ENCODE measurements around the gene ULK2.
"Not testable (repeated sequence)": the region's sequence is repeated elsewhere in the genome, so short reads cannot be mapped to it uniquely, and the experiment has no call there.

The ULK2 gene

GRCh38 chr17:19868079-19868395, 301 bp upstream of the ULK2 start:
- peaks cover 7% of the 10 kb centered on the region for H3K4me1 ChIP-seq (ENCODE audit: control insufficient read depth, insufficient read depth, low read depth, low read length)

GRCh38 chr17:19867079-19867328, 732 bp downstream of the ULK2 start:
- Histone ChIP-seq H3K27ac (ENCODE audit: low read length, poor library complexity, severe bottlenecking) (no peak overlapping the region), H3K4ac (ENCODE audit: low read depth in 1 of 2, low read length in 2 of 2) (peak overlapping the region; percentile 90 to 91), H2BK15ac (ENCODE audit: low read depth, poor library complexity, severe bottlenecking) (peak overlapping the region; percentile 93), H3K9ac (ENCODE audit: low read length) (peak overlapping the region; percentile 87), H3K9me3 (ENCODE audit: control insufficient read depth, low read length) (no peaks in the 10 kb centered on the region), H4K8ac (ENCODE audit: low read length) (peak overlapping the region; percentile 97), H2AK5ac (ENCODE audit: low read length, severe bottlenecking) (no peak overlapping the region), H3K4me3 (ENCODE audit: insufficient read depth in 1 of 2, low read depth in 1 of 2, low read length in 2 of 2) (peak overlapping the region; percentile 82 to 91), H3K27me3 (ENCODE audit: control insufficient read depth in 1 of 2, insufficient read depth in 1 of 2, low read length in 2 of 2) (no peaks in the 10 kb centered on the region), H2BK12ac (ENCODE audit: low read length in 2 of 2) (no peak overlapping the region), H3K23ac (ENCODE audit: low read length in 2 of 2) (no peak overlapping the region), H3K36me3 (ENCODE audit: control insufficient read depth in 1 of 2, insufficient read depth in 2 of 2, low read depth in 1 of 2, low read length in 2 of 2) (peaks cover 0 to 16% of the 10 kb centered on the region in 2 experiments), H3K4me2 (ENCODE audit: low read length, poor library complexity, severe bottlenecking) (peak overlapping the region; percentile 63), H2AFZ (ENCODE audit: low read depth, low read length) (peak overlapping the region; percentile 87), H3K4me1 (ENCODE audit: control insufficient read depth, insufficient read depth, low read depth, low read length) (peaks cover 7% of the 10 kb centered on the region), H2BK120ac (ENCODE audit: low read depth, low read length) (no peak overlapping the region), H4K91ac (ENCODE audit: low read length) (peak overlapping the region; percentile 90), H3K14ac (ENCODE audit: low read length in 2 of 2) (peak overlapping the region; percentile 89 to 97), H3K18ac (ENCODE audit: low read depth in 1 of 2, low read length in 2 of 2) (peak overlapping the region; percentile 90 to 93), H3K79me1 (replicated peaks; ENCODE audit: low read length, poor library complexity, severe bottlenecking) (peaks cover 11% of the 10 kb centered on the region), H2BK5ac (ENCODE audit: low read depth, low read length, poor library complexity, severe bottlenecking) (no peak overlapping the region)
- DNase-seq = peak; percentile 71
- WGBS = 0% methylated on average over 15 of the region's 27 CpGs

More at GRCh38 chr17:19868079-19868395, 301 bp upstream of the ULK2 start:
- Histone ChIP-seq H3K27me3 (ENCODE audit: control insufficient read depth in 1 of 2, insufficient read depth in 1 of 2, low read length in 2 of 2) (no peaks in the 10 kb centered on the region), H3K79me1 (replicated peaks; ENCODE audit: low read length, poor library complexity, severe bottlenecking) (peaks cover 7% of the 10 kb centered on the region), H2BK15ac (ENCODE audit: low read depth, poor library complexity, severe bottlenecking) (no peak overlapping the region), H2BK5ac (ENCODE audit: low read depth, low read length, poor library complexity, severe bottlenecking) (no peak overlapping the region), H3K4ac (ENCODE audit: low read depth in 1 of 2, low read length in 2 of 2) (peak overlapping the region in 1 of 2 experiments; percentile 17), H2BK120ac (ENCODE audit: low read depth, low read length) (no peak overlapping the region), H2BK12ac (ENCODE audit: low read length in 2 of 2) (no peak overlapping the region), H3K18ac (ENCODE audit: low read depth in 1 of 2, low read length in 2 of 2) (peak overlapping the region; percentile 90 to 93), H2AK5ac (ENCODE audit: low read length, severe bottlenecking) (no peak overlapping the region), H3K27ac (ENCODE audit: low read length, poor library complexity, severe bottlenecking) (no peak overlapping the region), H3K4me2 (ENCODE audit: low read length, poor library complexity, severe bottlenecking) (peak overlapping the region; percentile 63), H2AFZ (ENCODE audit: low read depth, low read length) (peak overlapping the region; percentile 89), H4K8ac (ENCODE audit: low read length) (peak overlapping the region; percentile 97), H3K23ac (ENCODE audit: low read length in 2 of 2) (no peak overlapping the region), H3K9ac (ENCODE audit: low read length) (peak overlapping the region; percentile 87), H3K4me3 (ENCODE audit: insufficient read depth in 1 of 2, low read depth in 1 of 2, low read length in 2 of 2) (peak overlapping the region; percentile 82 to 91), H3K9me3 (ENCODE audit: control insufficient read depth, low read length) (no peaks in the 10 kb centered on the region), H3K36me3 (ENCODE audit: control insufficient read depth in 1 of 2, insufficient read depth in 2 of 2, low read depth in 1 of 2, low read length in 2 of 2) (peaks cover 0 to 8% of the 10 kb centered on the region in 2 experiments), H3K14ac (ENCODE audit: low read length in 2 of 2) (peak overlapping the region in 1 of 2 experiments; percentile 49), H4K91ac (ENCODE audit: low read length) (peak overlapping the region; percentile 97)
- DNase-seq = no peak
- WGBS = 33% methylated on average over 23 of the region's 23 CpGs

- no peak overlapping the region for H2BK12ac ChIP-seq (ENCODE audit: low read length in 2 of 2)
- 100% methylated on average over 2 of the region's 3 CpGs for WGBS
- H3K27ac ChIP-seq (ENCODE audit: low read length, poor library complexity, severe bottlenecking) = no peak overlapping the region
- no peak overlapping the region for H3K4ac ChIP-seq (ENCODE audit: low read depth in 1 of 2, low read length in 2 of 2)
- no peak overlapping the region for H3K4me3 ChIP-seq (ENCODE audit: insufficient read depth in 1 of 2, low read depth in 1 of 2, low read length in 2 of 2)
- no peak overlapping the region for H3K9ac ChIP-seq (ENCODE audit: low read length)
- H3K4me1 ChIP-seq (ENCODE audit: control insufficient read depth, insufficient read depth, low read depth, low read length) = peaks cover 7% of the 10 kb centered on the region
- H3K36me3 ChIP-seq (ENCODE audit: control insufficient read depth in 1 of 2, insufficient read depth in 2 of 2, low read depth in 1 of 2, low read length in 2 of 2) = peaks cover 4 to 29% of the 10 kb centered on the region in 2 experiments
- H4K91ac ChIP-seq (ENCODE audit: low read length) = no peak overlapping the region
- H2BK5ac ChIP-seq (ENCODE audit: low read depth, low read length, poor library complexity, severe bottlenecking) = no peak overlapping the region
- no peak overlapping the region for H2BK15ac ChIP-seq (ENCODE audit: low read depth, poor library complexity, severe bottlenecking)
- H3K79me1 ChIP-seq (replicated peaks; ENCODE audit: low read length, poor library complexity, severe bottlenecking) = peaks cover 11% of the 10 kb centered on the region
- H3K18ac ChIP-seq (ENCODE audit: low read depth in 1 of 2, low read length in 2 of 2) = no peak overlapping the region
- no peaks in the 10 kb centered on the region for H3K27me3 ChIP-seq (ENCODE audit: control insufficient read depth in 1 of 2, insufficient read depth in 1 of 2, low read length in 2 of 2)
- no peak overlapping the region for H3K4me2 ChIP-seq (ENCODE audit: low read length, poor library complexity, severe bottlenecking)
- no peak overlapping the region for H2AK5ac ChIP-seq (ENCODE audit: low read length, severe bottlenecking)
- no peak overlapping the region for H3K14ac ChIP-seq (ENCODE audit: low read length in 2 of 2)
- H2AFZ ChIP-seq (ENCODE audit: low read depth, low read length) = no peak overlapping the region
- no peak overlapping the region for H4K8ac ChIP-seq (ENCODE audit: low read length)
- no peak overlapping the region for H2BK120ac ChIP-seq (ENCODE audit: low read depth, low read length)
- no peak for DNase-seq
- H3K9me3 ChIP-seq (ENCODE audit: control insufficient read depth, low read length) = no peaks in the 10 kb centered on the region
- H3K23ac ChIP-seq (ENCODE audit: low read length in 2 of 2) = no peak overlapping the region
These were observed 2.7 kb downstream of the ULK2 start for GRCh38 chr17:19865021-19865420.

GRCh38 chr17:19860647-19861177, 7.0 kb downstream of the ULK2 start:
- not testable (repeated sequence) for H3K4ac ChIP-seq (ENCODE audit: low read depth in 1 of 2, low read length in 2 of 2); H3K9me3 ChIP-seq (ENCODE audit: control insufficient read depth, low read length); H3K4me3 ChIP-seq (ENCODE audit: insufficient read depth in 1 of 2, low read depth in 1 of 2, low read length in 2 of 2); H2BK120ac ChIP-seq (ENCODE audit: low read depth, low read length); H3K4me1 ChIP-seq (ENCODE audit: control insufficient read depth, insufficient read depth, low read depth, low read length); H3K9ac ChIP-seq (ENCODE audit: low read length); H2BK5ac ChIP-seq (ENCODE audit: low read depth, low read length, poor library complexity, severe bottlenecking); H3K27me3 ChIP-seq (ENCODE audit: control insufficient read depth in 1 of 2, insufficient read depth in 1 of 2, low read length in 2 of 2); H3K4me2 ChIP-seq (ENCODE audit: low read length, poor library complexity, severe bottlenecking); H4K91ac ChIP-seq (ENCODE audit: low read length); DNase-seq; H2AFZ ChIP-seq (ENCODE audit: low read depth, low read length); H3K23ac ChIP-seq (ENCODE audit: low read length in 2 of 2); H2BK15ac ChIP-seq (ENCODE audit: low read depth, poor library complexity, severe bottlenecking); H3K27ac ChIP-seq (ENCODE audit: low read length, poor library complexity, severe bottlenecking); H2BK12ac ChIP-seq (ENCODE audit: low read length in 2 of 2); H3K14ac ChIP-seq (ENCODE audit: low read length in 2 of 2); H3K18ac ChIP-seq (ENCODE audit: low read depth in 1 of 2, low read length in 2 of 2); H4K8ac ChIP-seq (ENCODE audit: low read length); H2AK5ac ChIP-seq (ENCODE audit: low read length, severe bottlenecking)
- 95% methylated on average over 8 of the region's 9 CpGs for WGBS
- Histone ChIP-seq H3K79me1 (replicated peaks; ENCODE audit: low read length, poor library complexity, severe bottlenecking) (peaks cover 10% of the 10 kb centered on the region), H3K36me3 (ENCODE audit: control insufficient read depth in 1 of 2, insufficient read depth in 2 of 2, low read depth in 1 of 2, low read length in 2 of 2) (peaks cover 8 to 46% of the 10 kb centered on the region in 2 experiments)

Data from mesenchymal stem cell (in vitro differentiated cells and primary cell).